Fibroblast of lung (primary cell): ENCODE results near the gene GINS1. TPM values are rescaled to one million over a fixed set of nuclear protein-coding genes. Genes with fewer than 3 reads are reported as not detected.

Experiments
- DNase-seq, 2 donors: peaks; one replicate each; pipeline versions ENCODE4 v3.0.0 to v3.0.0-alpha.2; 2010; ENCODE audit warnings: low read depth in 2 of 2
- H2AFZ ChIP-seq: 2 replicates; pipeline ENCODE4 v1.5.1; 2012; ENCODE audit warnings: low read length, control low read depth, inconsistent platforms
- H3K27ac ChIP-seq: 2 replicates; pipeline ENCODE4 v1.5.1; 2011; ENCODE audit warnings: low read length, control low read depth; ENCODE audit not compliant: insufficient read depth
- H3K27me3 ChIP-seq: 2 replicates; pipeline ENCODE4 v1.5.1; 2011; ENCODE audit warnings: mild to moderate bottlenecking, low read length; ENCODE audit not compliant: control insufficient read depth, insufficient read depth
- H3K36me3 ChIP-seq: 2 replicates; pipeline ENCODE4 v1.5.1; 2011; ENCODE audit warnings: low read length; ENCODE audit not compliant: control insufficient read depth, insufficient read depth
- H3K4me1 ChIP-seq: 2 replicates; pipeline ENCODE4 v1.5.1; 2011; ENCODE audit warnings: low read length; ENCODE audit not compliant: control insufficient read depth, insufficient read depth; ENCODE audit errors: extremely low read depth
- H3K4me2 ChIP-seq: 2 replicates; pipeline ENCODE4 v1.5.1; 2011; ENCODE audit warnings: low read length, control low read depth; ENCODE audit not compliant: insufficient read depth; ENCODE audit errors: extremely low read depth
- H3K4me3 ChIP-seq, 4 experiments: fragments of 200-600 bp in 1 of 4; sonication (generic) in 1 of 4; replicated peaks in 1 of 4; 2 replicates each; pipeline ENCODE4 v1.5.1; 2011 to 2016; ENCODE audit warnings: low read length in 4 of 4, low read depth in 3 of 4, mild to moderate bottlenecking in 3 of 4, control low read depth in 2 of 4, inconsistent platforms in 1 of 4, mixed read lengths in 1 of 4; ENCODE audit not compliant: insufficient read depth in 1 of 4; ENCODE audit errors: control extremely low read depth in 1 of 4
- H3K79me2 ChIP-seq: 2 replicates; pipeline ENCODE4 v1.5.1; 2012; ENCODE audit warnings: mild to moderate bottlenecking, low read length, inconsistent platforms; ENCODE audit not compliant: control insufficient read depth, insufficient read depth
- H3K9ac ChIP-seq: 2 replicates; pipeline ENCODE4 v1.5.1; 2011; ENCODE audit warnings: mild to moderate bottlenecking, low read length, control low read depth; ENCODE audit not compliant: insufficient read depth
- H3K9me3 ChIP-seq: 2 replicates; pipeline ENCODE4 v1.5.1; 2012; ENCODE audit warnings: low read depth, low read length; ENCODE audit not compliant: control insufficient read depth, insufficient read depth
- H4K20me1 ChIP-seq: 2 replicates; pipeline ENCODE4 v1.5.1; 2011; ENCODE audit warnings: low read length; ENCODE audit not compliant: control insufficient read depth, insufficient read depth; ENCODE audit errors: extremely low read depth
- EZH2 ChIP-seq: IDR thresholded peaks from 2 replicates; pipeline ENCODE4 v1.5.1; 2012; ENCODE audit warnings: low read length, control low read depth, mild to moderate bottlenecking; ENCODE audit errors: missing control alignments
- polyA plus RNA-seq, 2 donors: library from polyadenylated mRNA; depleted of rRNA in 1 of 2; stranded (reverse) in 1 of 2; unstranded in 1 of 2; fragments of >200 nt; gene quantifications; 2 replicates each; pipeline ENCODE4 v1.2.1, GENCODE V29; 2011 to 2012; ENCODE audit warnings: missing spikeins in 1 of 2
- total RNA-seq: library from RNA; depleted of rRNA; stranded (reverse); fragments of >200 nt; gene quantifications from 2 replicates; pipeline ENCODE4 v1.2.1, GENCODE V29; 2014
- TF ChIP-seq, protein P1 (sequence below), 2 donors: IDR thresholded peaks in 1 of 2; conservative IDR thresholded peaks in 1 of 2; 1 replicate in 1 of 2; 2 replicates in 1 of 2; pipeline ENCODE4 v1.5.1; 2011 to 2012; ENCODE audit warnings: low read length in 2 of 2, control low read depth in 1 of 2, inconsistent platforms in 1 of 2, low read depth in 1 of 2, mild to moderate bottlenecking in 1 of 2

Gene GINS1
- total and polyA plus RNA-seq, 2 donors (not counting 1 experiment from before 2014, with no cell fraction given) = 3.0 to 5.6 TPM

GRCh38 chr20:25361287-25361683 is 46.2 kb upstream of the GINS1 start:
- Histone ChIP-seq H3K4me2 (peak overlapping the region; percentile 20), H3K36me3 (no peaks in the 10 kb centered on the region), H3K27ac (peak overlapping the region; percentile 30), H3K9ac (no peak overlapping the region), H3K9me3 (no peaks in the 10 kb centered on the region), H3K27me3 (no peaks in the 10 kb centered on the region), H3K4me1 (peaks cover 2% of the 10 kb centered on the region), H2AFZ (no peak overlapping the region), H4K20me1 (no peaks in the 10 kb centered on the region), H3K79me2 (peaks cover 42% of the 10 kb centered on the region), H3K4me3 (no peak overlapping the region)
- peak in 1 of 2 donors; percentile 72 for DNase-seq
- TF ChIP-seq EZH2 = no peak
- TF ChIP-seq, protein P1, sequence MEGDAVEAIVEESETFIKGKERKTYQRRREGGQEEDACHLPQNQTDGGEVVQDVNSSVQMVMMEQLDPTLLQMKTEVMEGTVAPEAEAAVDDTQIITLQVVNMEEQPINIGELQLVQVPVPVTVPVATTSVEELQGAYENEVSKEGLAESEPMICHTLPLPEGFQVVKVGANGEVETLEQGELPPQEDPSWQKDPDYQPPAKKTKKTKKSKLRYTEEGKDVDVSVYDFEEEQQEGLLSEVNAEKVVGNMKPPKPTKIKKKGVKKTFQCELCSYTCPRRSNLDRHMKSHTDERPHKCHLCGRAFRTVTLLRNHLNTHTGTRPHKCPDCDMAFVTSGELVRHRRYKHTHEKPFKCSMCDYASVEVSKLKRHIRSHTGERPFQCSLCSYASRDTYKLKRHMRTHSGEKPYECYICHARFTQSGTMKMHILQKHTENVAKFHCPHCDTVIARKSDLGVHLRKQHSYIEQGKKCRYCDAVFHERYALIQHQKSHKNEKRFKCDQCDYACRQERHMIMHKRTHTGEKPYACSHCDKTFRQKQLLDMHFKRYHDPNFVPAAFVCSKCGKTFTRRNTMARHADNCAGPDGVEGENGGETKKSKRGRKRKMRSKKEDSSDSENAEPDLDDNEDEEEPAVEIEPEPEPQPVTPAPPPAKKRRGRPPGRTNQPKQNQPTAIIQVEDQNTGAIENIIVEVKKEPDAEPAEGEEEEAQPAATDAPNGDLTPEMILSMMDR (conservative IDR thresholded peaks at IDR 0.05 in 1 of 2, IDR thresholded peaks at IDR 0.05 in 1 of 2; ENCODE audit: low read depth in 1 of 2, low read length in 2 of 2) = no peak

DNA sequence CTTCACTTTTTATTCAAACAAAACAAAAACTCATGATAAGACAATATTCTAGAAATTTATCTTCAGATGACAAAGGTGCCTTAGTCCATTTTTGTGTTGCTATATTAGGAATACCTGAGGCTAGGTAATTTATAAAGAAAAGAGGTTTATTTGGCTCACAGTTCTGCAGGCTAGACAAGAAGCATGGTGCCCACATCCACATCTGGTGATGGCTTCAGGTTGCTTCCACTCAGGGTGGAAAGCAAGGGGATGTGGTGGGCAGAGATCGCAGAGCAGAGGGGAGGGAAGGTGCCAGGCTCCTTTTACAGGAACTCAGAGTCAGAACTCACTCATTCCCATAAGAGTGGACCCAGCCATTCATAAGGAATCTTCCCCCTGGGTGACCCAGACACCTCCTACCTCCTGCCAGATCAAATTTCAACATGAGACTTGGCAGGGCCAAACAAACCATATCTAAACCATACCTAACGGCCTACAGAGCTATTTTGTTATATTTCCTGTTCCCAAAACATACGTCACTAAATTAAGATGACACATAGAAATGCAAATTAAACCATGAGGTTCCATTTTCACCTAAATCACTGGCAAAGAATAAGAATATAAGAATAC is 43.2 kb upstream of the GINS1 start:
- peaks cover 39% of the 10 kb centered on the region for H3K79me2 ChIP-seq

DNA sequence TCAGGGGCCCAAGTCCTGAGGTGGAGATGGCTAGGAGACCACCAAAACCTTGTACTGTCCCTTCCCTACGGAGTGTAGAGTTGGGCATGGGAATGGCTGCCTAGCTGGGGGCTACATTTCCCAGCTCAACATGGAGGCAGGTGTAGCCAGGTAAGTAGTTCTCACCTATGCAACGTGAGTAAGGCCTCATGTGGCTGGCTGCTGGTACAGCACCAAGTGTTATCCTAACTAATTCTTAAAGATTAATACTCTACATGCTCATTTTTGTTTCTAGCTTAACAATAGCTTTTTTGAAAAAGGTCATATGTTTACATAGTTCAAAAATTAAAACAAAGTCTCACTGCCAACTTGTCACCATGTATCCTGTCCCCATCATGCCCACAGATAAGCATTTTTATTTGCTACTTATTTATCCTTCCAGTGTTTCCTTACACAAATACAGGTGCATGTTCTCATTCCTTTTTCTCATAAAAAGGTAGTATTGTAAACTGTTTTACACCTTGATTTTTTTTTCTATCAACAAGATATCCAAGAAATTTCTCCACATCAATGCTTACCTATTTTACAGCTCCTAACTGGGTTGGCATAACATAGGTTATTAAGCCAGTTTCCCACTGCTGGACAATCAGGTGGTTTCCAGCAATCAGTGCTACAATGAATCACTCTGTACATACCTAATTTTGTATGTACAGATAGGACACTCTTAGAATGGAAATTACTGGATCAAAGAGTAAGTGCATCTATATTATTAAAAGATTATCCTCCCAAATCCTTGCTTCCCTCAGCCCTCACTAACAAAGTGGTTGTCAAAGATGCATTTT is 42.4 kb upstream of the GINS1 start:
- Histone ChIP-seq H3K4me2 (no peak overlapping the region), H3K36me3 (no peaks in the 10 kb centered on the region), H3K27ac (no peak overlapping the region), H3K27me3 (no peaks in the 10 kb centered on the region), H3K9ac (no peak overlapping the region), H3K4me3 (no peak overlapping the region), H2AFZ (no peak overlapping the region), H3K9me3 (no peaks in the 10 kb centered on the region), H3K4me1 (peaks cover 2% of the 10 kb centered on the region), H4K20me1 (no peaks in the 10 kb centered on the region), H3K79me2 (peaks cover 44% of the 10 kb centered on the region)
- TF ChIP-seq EZH2 = no peak
- TF ChIP-seq, protein P1 (conservative IDR thresholded peaks at IDR 0.05 in 1 of 2, IDR thresholded peaks at IDR 0.05 in 1 of 2; ENCODE audit: low read depth in 1 of 2, low read length in 2 of 2) = no peak
- no peak for DNase-seq

More for the DNA sequence above, 43.2 kb upstream of the GINS1 start:
- DNase-seq = peak in 1 of 2 donors; percentile 73
- no peak overlapping the region for H3K27ac ChIP-seq
- no peak overlapping the region for H2AFZ ChIP-seq
- no peak overlapping the region for H3K9ac ChIP-seq
- H3K9me3 ChIP-seq = no peaks in the 10 kb centered on the region
- no peaks in the 10 kb centered on the region for H3K27me3 ChIP-seq
- TF ChIP-seq, protein P1 (conservative IDR thresholded peaks at IDR 0.05 in 1 of 2, IDR thresholded peaks at IDR 0.05 in 1 of 2; ENCODE audit: low read depth in 1 of 2, low read length in 2 of 2) = no peak
- no peak for TF ChIP-seq EZH2
- peaks cover 2% of the 10 kb centered on the region for H3K4me1 ChIP-seq
- no peaks in the 10 kb centered on the region for H4K20me1 ChIP-seq
- H3K4me3 ChIP-seq = no peak overlapping the region
- H3K4me2 ChIP-seq = no peak overlapping the region
- no peaks in the 10 kb centered on the region for H3K36me3 ChIP-seq
